Urothelium cell line (cell line): Measurements from ENCODE around the gene SYT8.
"Not testable (repeated sequence)": the region's sequence is repeated elsewhere in the genome, so short reads cannot be mapped to it uniquely, and the experiment has no call there.

Source experiments
- DNase-seq: peaks from one replicate; pipeline ENCODE4 v3.0.0; 2011; ENCODE audit warnings: low spot score, mixed read lengths
- FAIRE-seq: peaks from 2 replicates; lab custom pipeline; 2011; peaks lifted over from hg19 to GRCh38; lab: Jason Lieb, UNC

The SYT8 gene

DNA sequence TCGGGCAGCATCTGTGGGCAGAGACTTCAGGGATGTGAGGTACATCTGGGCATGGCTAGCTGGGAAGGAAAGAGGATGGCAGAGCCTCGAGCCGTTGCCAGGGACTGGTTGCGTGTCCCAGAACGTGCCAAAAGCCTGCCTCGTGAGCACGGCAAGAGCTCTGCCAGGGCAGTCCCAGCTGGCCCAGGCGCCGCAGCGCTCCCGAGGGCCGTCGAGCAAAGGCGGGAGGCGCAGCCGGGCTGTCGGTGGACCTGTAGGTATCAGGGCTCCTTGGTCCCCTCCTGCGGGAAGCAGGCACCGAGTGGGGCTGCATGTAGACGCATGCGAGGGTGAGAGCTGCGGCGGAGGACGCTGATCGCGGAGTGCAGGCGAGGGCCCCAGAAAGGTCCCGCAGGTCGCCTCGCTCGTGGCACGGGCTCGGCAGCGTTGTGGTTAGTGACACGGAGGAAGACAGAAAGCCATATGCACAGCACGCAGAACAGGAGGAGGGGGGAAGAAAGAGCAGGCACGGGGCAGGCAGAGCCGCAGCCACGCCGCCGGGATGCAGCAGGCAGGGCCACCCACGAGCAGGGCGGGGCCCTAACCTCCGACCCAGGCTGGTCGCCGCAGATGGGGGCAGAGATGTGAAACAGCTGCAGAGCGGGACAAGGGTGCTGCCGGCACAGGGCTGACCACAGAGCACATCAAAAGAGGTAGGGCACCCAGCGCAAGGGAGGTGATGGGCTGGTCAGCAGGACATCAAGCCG lies 36.1 kb downstream of the SYT8 start:
- FAIRE-seq (no peak), DNase-seq (peak; percentile 42)

DNA sequence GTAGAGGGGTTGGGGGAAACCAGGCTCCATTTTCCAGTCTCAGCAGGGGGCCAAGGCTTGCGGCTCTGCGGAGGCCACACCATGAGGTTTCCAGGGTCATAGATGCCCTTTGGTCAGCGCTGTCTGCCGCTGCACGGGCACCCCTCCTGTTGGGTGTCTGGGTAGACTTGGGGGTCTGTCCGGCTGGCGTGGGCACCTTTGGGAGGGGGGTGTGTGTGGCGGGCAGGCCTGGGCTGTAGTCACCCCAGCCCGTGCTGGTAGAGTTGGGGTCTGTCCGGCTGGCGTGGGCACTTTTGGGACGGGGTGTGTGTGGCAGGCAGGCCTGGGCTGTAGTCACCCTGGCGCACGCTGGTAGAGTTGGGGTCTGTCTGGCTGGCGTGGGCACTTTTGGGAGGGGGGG lies 36.7 kb downstream of the SYT8 start:
- FAIRE-seq (no peak), DNase-seq (no peak)

DNA sequence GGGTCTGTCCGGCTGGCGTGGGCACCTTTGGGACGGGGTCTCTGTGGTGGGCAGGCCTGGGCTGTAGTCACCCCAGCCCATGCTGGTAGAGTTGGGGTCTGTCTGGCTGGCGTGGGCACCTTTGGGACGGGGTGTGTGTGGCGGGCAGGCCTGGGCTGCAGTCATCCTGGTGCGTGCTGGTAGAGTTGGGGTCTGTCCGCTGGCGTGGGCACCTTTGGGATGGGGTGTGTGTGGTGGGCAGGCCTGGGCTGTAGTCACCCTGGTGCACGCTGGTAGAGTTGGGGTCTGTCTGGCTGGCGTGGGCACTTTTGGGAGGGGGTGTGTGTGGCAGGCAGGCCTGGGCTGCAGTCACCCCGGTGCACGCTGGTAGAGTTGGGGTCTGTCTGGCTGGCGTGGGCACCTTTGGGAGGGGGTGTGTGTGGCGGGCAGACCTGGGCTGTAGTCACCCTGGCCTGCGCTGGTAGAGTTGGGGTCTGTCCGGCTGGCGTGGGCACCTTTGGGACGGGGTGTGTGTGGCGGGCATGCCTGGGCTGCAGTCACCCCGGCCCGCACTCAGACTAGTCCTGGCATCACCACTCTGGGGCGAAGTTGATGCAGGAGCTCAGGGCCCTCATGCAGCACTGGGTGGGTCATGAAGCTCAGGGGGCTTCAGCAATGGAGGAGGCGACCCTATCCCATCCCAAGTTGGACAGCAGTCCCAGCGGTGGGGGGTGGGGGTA lies 37.6 kb downstream of the SYT8 start:
- FAIRE-seq (no peak), DNase-seq (no peak)

DNA sequence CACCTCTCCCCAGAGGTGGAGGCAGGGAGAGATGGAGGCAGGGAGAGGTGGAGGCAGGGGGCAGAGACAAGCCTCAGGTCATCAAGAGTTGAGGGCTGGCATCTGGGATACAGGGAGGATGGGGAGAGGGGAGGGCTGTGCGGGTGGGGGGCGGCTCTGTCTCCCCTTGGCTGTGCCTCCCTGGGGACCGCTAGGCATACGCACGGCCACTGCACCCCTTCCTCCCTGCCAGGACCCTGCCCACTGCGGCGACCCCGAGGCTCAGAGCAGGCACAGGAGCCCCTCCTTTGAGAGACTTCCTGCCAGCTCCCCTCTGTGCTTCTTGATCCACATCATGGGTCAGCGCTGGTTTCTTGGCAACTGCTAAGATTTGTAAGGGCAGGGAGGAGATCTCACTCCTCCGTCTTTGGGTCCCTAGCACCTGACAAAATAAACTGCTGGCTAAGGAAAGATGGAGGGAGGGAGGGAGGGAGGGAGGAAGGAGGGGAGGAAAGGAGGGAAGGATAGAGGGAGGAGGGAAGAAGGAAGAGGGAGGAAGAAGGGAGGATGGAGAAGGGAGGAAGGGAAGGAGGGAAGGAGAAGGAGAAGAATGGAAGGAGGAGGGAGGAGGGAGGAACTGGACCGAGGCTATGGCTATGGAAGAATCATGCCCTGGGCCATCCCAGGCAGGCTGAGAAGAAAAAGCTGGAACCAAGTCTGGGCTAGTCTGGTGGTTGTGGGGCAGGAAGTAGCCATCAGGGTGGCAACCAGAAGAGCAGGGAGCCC lies 38.4 kb downstream of the SYT8 start:
- FAIRE-seq: no peak
- peak; percentile 23 for DNase-seq

DNA sequence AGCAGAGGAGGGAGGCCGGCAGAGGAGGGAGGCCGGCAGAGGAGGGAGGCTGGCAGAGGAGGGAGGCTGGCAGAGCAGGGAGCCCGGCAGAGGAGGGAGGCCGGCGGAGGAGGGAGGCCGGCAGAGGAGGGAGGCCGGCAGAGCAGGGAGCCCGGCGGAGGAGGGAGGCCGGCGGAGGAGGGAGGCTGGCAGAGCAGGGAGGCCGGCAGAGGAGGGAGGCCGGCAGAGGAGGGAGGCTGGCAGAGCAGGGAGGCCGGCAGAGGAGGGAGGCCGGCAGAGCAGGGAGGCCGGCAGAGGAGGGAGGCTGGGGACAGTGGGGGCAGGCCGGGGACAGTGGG lies 39.0 kb downstream of the SYT8 start:
- not testable (repeated sequence) for FAIRE-seq, DNase-seq

DNA sequence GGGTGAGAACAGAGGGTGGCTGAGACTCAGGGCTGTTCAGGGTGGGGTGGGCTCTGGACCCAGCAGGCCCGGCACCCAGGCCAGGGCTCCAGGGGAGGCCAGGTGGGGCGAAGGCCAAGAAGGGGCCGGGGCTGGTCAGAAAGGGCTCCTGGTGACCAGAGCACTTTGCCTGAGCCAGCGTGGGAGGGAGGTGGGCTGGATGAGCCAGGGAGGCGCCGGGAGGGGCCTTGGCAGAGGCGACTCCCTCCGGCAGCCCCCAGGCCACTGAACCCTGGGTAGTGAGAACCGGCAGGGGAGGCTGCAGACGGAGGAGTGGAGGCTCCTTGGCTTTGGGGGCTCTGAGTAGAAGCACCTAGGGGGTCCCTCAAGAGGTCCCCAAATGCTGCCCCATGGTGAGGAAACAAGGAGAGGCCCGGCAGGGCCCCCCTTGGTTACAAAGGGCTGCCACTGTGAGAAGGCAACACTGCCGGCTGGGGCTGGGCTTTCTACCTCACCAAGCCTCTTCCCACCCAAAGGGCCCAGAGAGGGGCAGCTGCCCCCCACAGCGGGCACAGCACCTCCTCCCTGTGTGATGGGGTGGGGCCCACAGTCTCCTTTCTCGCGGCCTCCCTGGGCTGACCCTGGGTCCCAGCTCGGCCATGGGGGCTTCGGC lies 39.8 kb downstream of the SYT8 start:
- DNase-seq: not testable (repeated sequence)

DNA sequence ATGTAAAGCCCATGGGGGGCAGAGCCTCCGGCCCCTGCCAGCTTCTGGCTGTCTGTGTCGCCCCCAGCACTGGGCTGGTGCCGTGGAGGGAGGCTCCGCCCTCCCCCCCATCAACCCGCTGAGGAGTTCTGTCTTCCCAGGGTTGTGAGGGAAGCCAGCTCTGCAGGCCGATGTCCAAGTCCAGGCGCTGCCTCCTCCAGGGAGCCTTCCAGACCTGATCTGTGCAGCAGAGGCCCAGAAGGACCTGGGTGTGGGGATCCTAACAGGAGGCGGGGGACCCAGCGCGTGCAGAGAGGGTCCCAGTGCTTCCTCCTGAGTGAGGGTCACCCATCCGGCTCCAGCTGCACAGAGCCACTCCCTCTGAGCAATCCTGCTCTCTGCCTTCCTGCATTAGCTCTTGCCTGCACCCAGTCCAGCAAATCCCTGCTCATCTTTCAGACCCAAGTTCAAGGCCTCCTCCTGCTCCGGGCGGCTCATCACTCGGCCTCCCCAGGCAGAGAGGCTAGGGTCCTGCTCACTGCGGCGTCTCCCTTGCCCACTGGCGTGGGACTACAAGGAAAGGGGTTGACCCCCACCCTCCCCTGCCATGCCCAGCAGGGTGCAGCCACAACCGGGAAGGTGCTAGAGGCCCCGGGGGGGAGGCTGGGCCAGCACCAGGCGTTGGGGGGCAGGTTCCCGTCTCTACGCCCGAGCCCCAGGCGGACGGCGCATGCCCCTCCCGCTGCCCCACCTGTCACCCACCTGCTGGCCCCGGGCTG lies 40.5 kb downstream of the SYT8 start:
- DNase-seq (no peak), FAIRE-seq (no peak)

More for the DNA sequence above, 39.8 kb downstream of the SYT8 start:
- FAIRE-seq: not testable (repeated sequence)

DNA sequence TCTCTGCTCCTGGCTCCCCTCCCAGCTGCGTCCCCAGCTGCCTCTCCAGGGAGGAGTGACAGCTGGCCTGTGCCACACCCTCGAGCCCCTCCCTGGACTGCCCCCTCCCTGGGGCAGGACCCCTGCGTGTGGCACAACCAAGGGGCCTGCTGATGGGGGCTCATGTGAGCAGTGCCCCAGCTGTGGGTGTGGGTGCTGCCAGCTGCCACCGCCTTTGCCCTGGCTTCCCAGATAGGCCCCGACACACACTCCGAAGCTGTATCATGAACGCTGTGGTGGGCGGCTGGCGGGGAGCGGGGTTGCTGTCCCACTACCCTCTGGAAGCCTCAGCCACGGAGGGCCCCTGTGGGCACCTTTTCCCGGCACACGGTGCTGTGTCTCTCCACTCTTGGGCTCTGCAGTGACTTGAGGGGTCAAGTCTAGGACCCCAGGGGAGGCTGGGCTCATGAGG lies 41.1 kb downstream of the SYT8 start:
- not testable (repeated sequence) for FAIRE-seq, DNase-seq

DNA sequence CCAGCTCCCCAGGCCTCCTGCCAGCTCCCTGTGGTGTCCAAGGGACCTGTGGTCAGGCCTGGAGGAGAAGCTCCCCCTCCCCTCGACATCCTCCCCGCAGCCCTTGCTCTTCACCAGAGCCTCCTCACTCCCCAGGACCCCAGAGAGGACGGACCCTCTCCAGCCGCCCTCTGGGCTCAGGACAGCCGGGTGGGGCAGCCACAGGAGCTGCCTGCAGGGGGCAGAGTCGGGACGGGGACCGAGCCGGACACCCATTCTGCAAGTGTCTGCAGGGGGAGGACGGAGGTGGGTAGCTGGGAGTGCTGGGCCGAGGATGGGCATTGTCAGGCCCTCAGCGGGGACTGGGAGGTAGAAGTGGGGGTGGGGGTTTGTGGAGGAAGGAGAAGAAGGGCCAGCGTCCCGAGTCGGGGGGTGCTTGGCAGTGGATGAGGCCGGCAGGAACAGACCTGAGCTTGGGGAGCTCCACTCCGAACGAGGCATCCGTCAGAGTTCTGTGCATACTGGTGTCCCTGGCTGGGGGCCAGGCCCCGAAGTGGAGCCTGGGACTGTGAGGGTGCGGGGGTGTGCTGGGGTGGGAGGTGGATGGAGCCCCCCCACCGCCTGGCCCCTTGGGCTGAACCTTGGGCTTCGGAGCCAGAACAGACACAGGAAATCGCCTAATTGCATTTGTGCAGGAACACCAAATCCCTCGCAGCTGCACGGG lies 41.7 kb downstream of the SYT8 start:
- FAIRE-seq: peak; percentile 93

DNA sequence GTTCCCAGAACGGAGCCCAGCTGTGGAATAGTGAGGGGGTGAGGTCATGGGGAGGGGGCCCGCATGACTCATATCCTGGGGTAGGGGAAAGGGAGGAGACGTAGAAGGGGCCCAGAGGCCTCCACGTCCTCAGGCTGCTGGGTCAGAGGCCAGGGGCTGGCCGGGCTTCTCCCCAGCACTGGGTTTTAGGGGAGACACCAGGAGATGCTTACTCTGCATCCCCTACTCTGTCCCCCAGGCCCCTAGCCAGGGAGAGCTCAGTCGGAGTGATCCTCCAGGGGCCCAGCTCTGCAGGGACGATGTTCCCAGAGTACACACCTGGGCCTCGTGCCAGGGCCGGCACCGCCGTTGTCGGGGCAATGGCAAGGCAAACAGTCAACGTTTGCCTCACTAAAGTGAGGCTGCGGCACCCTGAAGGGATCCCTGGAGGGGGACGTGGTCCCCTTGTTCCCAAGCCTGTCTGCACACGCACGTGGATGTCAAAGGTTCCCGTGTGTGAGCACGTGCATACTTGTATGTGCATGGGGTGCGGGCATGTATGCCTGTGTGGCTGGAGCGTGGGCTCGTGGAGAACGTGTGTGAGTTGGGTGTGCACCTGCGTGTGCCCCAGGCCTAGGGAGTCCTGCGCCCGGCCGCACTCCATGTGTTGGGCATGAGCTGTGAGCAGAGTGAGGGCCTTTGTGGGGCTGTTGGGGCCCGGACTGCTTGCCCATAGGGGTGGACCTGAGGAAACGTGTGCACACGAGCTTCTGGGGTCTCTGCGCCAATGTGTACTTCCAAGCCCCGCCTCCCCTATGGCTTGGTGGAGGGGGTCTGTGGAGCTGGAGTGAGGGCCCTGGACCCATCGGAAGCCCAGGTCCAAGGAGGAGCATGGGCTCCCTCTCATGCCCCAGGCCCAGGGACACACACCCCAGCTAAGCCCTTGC lies 42.7 kb downstream of the SYT8 start:
- FAIRE-seq (peak; percentile 74), DNase-seq (peak; percentile 54)

More for the DNA sequence above, 41.7 kb downstream of the SYT8 start:
- DNase-seq: peak; percentile 68

DNA sequence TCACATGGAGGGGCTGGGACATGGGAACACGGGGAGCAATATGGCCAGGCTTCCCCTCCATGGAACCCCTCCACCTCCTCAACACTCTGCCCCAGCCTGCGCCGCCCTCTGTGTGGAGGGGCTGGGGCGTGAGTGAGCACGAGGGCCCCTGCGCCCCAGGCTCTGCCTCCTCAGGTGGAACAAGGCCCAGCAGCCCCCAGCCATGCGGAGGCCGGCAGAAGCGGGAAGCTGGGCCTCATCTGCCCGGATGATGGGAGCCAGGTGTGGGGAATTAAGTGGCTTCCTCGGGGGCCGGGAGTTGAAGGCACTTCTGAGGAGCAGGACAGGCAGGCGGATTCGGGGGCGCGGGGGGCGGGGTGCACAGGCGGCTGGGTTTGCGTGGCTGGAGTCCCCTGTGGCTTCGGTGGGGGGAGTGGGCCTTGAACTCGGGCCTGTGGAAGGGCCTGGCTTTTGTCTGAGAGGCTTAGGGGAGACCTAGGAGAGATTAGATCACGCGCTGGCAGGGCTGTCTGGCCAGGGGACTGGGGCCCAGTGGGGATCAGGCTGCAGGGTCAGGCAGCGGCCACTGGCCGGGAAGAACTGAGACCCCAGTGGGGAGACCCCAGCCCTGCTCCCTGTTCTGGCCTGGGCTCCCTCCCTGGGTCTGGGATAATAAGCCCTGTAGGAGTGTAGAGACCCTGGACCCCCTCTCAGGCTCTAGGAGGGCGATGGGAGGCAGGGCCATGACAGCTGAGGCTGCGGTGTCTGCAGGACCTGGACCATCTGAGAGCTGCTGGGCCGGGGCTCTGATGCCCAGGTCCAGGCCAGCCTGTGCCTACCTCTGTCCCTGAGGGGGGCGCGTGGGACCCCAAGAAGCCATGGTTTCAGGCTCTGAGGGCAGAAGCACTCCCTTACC lies 43.6 kb downstream of the SYT8 start:
- FAIRE-seq (no peak), DNase-seq (no peak)

DNA sequence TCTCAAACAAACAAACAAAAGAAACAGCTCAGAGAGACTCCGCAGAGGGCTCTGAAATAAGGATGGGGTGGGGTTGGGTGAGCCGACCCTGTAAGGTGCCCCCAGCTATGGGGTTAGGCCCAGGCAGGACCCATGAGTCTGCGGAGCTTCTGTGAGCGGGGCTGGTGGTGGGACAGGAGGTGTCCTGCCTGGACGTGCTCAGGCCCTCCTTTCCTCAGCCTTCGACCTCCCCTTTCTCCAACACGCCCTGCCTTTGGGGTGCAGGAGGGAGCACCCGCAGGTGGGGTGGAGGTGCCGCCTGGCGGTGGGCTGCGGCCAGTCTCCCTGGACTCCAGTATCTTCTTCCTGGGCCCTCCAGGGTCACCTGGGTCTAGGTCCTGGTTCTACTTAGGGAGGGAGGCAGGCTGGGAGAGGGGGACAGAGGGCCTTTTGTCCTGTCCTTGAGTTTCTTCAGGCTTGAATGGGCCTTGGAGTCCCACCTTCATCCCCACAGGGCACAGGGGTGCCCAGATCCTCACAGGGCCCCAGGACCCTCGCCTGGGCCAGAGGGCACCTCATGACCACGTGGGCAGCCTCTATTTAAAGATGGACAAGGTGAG lies 44.7 kb downstream of the SYT8 start:
- FAIRE-seq (no peak), DNase-seq (no peak)

DNA sequence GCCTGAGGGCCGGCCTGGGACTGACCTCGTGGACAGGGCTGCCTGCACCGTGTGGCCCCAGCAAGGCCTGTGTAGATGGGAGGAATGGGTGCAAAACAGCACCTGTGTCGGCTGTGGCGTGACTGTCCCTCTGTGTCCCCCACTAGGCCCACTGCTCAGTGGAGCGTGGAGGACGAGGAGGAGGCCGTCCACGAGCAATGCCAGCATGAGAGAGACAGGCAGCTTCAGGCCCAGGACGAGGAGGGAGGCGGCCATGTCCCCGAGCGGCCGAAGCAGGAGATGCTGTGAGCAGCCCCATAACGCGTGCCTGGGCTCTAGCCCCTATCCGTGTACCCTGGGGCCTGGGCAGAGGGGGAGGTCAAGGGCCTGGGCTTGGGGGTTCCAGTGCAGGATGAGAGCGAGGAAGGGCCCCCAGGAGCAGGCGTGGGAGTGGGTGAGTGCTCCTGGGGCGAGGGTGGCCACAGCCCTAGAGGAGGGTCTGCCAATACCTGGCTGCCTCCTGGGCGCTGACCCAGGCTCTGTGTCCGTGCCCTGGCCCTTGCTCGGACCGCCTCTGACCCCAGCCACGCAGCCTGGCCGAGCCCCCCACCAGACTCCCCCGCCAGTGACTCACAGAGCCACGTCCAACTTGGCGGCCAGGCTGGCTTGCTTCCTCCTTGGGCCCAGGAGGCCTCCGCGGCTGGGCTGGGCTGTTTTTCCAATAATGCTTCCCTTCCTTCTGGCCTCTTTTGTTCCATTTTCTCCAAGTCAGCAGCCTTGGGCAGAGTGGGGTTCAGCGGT lies 45.3 kb downstream of the SYT8 start:
- FAIRE-seq: no peak
- DNase-seq: no peak

DNA sequence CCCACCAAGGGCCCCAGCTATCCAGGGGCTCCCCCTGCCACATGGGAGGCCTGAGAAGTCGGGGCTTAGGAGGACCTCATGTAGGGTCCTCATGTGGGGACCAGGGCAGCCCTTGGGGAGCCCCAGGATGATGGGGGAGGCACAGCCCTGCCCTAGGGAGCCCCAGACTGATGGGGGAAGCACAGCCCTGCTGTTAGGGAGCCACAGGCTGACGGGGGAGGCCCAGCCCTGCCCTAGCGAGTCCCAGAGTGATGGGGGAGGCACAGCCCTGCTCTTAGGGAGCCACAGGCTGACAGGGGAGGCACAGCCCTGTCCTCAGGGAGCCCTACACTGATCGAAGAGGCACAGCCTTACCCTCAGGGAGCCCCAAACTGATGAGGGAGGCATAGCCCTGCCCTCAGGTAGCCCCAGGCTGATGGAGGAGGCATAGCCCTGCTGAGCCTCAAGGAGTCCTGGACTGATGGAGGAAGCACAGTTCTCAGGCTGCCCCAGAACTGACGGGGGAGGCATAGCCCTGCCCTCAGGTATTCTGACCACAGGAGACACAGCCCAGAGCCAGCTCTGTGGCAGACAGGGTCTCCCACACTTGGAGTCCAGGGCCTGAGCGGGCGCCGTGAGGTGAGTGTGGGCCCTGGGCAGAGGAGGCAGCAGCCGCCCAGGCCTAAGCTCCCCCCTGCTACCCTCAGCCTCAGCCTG lies 46.1 kb downstream of the SYT8 start:
- DNase-seq (no peak), FAIRE-seq (no peak)

DNA sequence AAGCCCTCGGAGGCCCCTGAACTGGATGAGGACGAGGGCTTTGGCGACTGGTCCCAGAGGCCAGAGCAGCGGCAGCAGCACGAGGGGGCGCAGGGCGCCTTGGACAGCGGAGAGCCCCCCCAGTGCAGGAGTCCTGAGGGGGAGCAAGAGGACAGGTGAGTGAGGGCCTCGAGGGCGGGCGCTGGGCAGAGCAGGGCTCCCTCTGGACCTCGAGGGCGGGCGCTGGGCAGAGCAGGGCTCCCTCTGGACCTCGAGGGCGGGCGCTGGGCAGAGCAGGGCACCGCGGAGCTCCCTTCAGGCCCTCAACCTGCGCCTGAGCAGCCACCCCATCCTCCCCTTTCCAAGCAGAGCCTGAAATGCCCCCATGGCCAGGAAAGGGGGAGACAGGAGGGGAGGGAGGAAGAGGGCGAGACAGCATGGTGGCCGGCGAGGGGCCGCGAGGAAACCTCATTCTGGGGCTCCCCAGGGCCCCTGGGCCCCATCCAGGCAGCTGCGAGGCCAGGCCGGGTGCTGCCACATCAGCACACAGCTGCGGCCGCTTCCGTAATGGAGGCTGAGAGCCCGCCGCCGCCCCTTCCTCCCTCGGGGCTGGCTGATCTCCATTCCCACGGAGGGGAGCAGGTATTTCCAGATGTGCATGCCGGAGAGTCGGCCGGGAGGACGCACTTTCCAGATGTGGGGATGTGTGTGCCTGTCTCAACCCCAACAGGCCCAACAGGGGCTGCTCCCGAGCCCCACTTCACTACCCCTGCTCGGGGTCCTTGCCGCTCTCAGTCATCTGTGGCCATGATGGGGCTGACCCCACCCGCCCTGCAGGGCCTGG lies 46.9 kb downstream of the SYT8 start:
- DNase-seq (no peak), FAIRE-seq (no peak)
